ENCODE data around the gene MAPKAPK2. TPM values are rescaled to one million over a fixed set of nuclear protein-coding genes. Genes with fewer than 3 reads are reported as not detected.
A peak's percentile ranks its signal among the peaks of the same experiment; 100 is the strongest.
"Not testable (repeated sequence)": the region's sequence is repeated elsewhere in the genome, so short reads cannot be mapped to it uniquely, and the experiment has no call there.

Gene MAPKAPK2
- total RNA-seq, 2 donors from 2014 or later: 181 to 182 TPM

DNA sequence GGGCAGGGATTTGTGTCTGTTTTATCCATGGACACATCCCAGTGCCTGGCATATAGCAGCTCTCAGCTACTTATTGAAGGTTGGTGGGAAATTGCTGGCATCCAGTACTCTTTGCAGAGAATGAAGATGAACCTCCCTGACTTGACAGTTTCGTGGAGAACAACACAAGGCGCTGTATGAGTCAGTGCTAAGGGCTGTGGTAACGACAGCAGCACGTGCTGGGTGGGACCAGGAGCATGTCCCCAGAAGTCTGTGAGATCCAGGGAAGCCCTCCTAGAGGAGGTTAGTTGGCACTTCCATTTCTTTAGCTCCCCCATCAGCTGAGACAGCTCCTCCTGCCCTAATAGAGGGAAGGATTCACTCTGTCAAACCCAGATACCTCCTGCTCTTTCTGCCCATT is 60.0 kb downstream of the MAPKAPK2 start:
- Mint-ChIP-seq H3K36me3 (ENCODE audit: low read depth) (no peaks in the 10 kb centered on the region), H3K27ac (peak overlapping the region; percentile 78), H3K27me3 (no peaks in the 10 kb centered on the region), H3K4me1 (peaks cover 45% of the 10 kb centered on the region), H3K4me3 (peak overlapping the region; percentile 41)
- DNase-seq (no peak), ATAC-seq (peak; percentile 33)
- no peaks in the 10 kb centered on the region for H3K9me3 ChIP-seq (ENCODE audit: control insufficient read depth, low read length, poor library complexity, severe bottlenecking)

DNA sequence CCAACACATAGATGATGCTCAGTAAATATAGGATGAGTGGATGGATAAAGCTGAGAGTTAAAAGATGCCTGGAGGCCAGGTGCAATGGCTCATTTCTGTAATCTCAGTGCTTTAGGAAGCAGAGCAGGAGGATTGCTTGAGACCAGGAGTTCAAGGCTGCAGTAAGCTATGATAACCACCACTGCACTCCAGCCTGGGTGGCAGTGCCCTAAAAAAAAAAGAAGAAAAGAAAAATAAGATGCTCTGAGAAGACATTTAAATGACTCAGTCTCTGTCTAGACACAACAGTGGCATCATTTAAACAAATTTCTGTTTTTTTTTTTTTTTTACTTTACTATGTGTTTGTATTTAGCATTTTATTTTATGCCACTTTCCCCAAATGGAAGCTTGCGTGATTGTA is 60.6 kb downstream of the MAPKAPK2 start:
- Mint-ChIP-seq H3K36me3 (ENCODE audit: low read depth) (no peaks in the 10 kb centered on the region), H3K27ac (peak overlapping the region; percentile 78), H3K4me3 (no peak overlapping the region), H3K4me1 (peaks cover 42% of the 10 kb centered on the region), H3K27me3 (no peaks in the 10 kb centered on the region)
- ATAC-seq (peak; percentile 35), DNase-seq (no peak)
- H3K9me3 ChIP-seq (ENCODE audit: control insufficient read depth, low read length, poor library complexity, severe bottlenecking): no peaks in the 10 kb centered on the region

DNA sequence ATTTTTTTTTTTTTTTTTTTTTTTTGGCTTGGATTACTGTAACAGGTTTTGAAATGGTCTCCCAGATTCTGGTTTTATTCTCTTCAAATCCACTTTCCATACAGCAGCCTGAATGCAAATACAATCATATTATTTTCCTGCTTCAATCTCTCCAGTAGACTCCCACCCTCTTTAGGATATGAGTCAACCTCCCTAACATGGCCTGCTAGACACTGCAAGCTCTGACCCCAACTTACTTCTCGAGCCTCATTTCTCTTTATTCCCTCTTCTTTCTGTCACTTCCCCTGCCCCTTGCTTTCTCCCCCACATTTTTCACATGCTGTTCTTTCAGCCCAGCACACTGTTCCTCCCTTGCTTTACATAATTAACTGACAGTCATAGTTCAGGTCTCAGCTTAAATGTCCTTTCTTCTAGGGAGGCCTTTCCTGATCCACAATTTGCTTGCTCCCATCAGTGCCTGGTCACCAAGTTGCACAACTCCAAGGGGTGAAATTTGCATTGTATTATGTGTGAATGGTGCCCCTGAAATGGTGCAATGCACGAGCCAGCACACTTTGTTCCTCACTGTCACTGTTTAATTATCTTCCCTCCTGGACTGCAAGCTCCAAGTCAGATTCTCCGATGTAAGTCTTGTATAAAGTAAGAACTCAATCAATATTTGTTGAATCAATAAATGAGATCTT is 63.8 kb downstream of the MAPKAPK2 start:
- no peak for ATAC-seq

DNA sequence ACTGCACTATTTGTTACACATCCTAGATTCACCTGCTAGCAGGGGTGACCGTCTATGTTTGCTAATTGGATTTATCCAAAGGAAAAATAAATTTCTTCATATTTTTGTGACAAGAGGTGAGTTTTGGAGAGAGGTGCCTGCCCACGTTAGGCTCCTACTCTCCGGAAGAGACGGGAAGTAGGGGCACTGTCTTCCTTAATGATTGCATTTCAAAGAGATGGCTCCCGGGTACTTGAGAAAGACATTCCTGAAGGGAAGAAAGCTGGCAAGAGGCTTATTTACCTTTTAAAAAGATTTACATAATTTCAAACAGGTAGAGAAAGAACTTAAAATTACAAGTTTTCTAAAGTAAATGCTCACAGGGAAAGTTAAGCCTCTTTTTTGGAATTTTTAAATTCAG is 67.2 kb downstream of the MAPKAPK2 start:
- Mint-ChIP-seq H3K4me1 (peaks cover 27% of the 10 kb centered on the region), H3K4me3 (no peak overlapping the region), H3K27ac (no peak overlapping the region), H3K36me3 (ENCODE audit: low read depth) (peaks cover 5% of the 10 kb centered on the region), H3K27me3 (no peaks in the 10 kb centered on the region)
- ATAC-seq (no peak), DNase-seq (no peak)
- no peaks in the 10 kb centered on the region for H3K9me3 ChIP-seq (ENCODE audit: control insufficient read depth, low read length, poor library complexity, severe bottlenecking)

More for the DNA sequence above, 63.8 kb downstream of the MAPKAPK2 start:
- peak overlapping the region; percentile 67 for H3K27ac Mint-ChIP-seq
- H3K9me3 ChIP-seq (ENCODE audit: control insufficient read depth, low read length, poor library complexity, severe bottlenecking): no peaks in the 10 kb centered on the region
- no peak for DNase-seq
- H3K27me3 Mint-ChIP-seq: no peaks in the 10 kb centered on the region
- no peaks in the 10 kb centered on the region for H3K36me3 Mint-ChIP-seq (ENCODE audit: low read depth)
- H3K4me3 Mint-ChIP-seq: no peak overlapping the region
- peaks cover 25% of the 10 kb centered on the region for H3K4me1 Mint-ChIP-seq

DNA sequence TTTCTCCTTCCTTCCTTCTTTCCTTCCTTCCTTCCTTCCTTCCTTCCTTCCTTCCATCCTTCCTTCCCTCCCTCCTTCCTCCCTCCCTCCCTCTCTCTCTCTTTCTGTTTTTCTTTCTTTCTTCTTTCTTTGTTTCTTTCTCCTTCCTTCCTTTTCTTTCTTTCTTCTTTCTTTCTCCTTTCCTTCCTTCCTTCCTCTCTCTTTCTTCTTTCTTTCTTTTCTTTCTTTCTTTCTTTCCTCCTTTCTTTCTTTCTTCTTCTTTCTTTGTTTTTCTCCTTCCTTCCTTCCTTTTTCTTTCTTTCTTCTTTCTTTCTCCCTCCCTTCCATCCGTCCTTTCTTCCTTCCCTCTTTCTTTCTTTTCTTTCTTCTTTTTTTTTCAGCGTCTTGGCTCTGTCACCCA is 67.8 kb downstream of the MAPKAPK2 start:
- Mint-ChIP-seq H3K27ac (peak overlapping the region; percentile 57), H3K4me3 (peak overlapping the region; percentile 1), H3K4me1 (peaks cover 27% of the 10 kb centered on the region), H3K27me3 (no peaks in the 10 kb centered on the region), H3K36me3 (ENCODE audit: low read depth) (peaks cover 5% of the 10 kb centered on the region)
- no peaks in the 10 kb centered on the region for H3K9me3 ChIP-seq (ENCODE audit: control insufficient read depth, low read length, poor library complexity, severe bottlenecking)
- ATAC-seq (no peak), DNase-seq (no peak)

DNA sequence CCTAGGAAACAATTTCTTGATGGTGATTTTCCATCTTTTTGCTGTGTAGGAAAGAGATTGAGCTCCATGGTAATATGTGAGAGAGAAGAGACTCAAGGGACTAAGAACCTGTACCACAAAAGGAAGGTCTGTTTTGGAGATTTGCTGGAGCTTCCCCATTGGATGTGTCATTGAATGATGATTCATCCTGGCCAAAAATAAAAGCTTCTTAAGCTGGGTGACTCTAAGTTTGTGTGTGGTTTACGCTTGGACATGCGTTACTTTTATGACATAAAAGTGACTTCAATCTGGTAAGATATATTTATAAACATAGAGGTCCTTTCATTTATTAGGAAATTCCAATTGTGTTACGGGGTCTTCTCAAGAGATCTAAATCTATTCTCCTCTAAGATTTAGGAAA is 68.4 kb downstream of the MAPKAPK2 start:
- H3K4me3 Mint-ChIP-seq: peak overlapping the region; percentile 1
- no peaks in the 10 kb centered on the region for H3K9me3 ChIP-seq (ENCODE audit: control insufficient read depth, low read length, poor library complexity, severe bottlenecking)
- H3K4me1 Mint-ChIP-seq: peaks cover 25% of the 10 kb centered on the region
- DNase-seq (no peak), ATAC-seq (no peak)
- peaks cover 5% of the 10 kb centered on the region for H3K36me3 Mint-ChIP-seq (ENCODE audit: low read depth)
- H3K27ac Mint-ChIP-seq: peak overlapping the region; percentile 57
- H3K27me3 Mint-ChIP-seq: no peaks in the 10 kb centered on the region

DNA sequence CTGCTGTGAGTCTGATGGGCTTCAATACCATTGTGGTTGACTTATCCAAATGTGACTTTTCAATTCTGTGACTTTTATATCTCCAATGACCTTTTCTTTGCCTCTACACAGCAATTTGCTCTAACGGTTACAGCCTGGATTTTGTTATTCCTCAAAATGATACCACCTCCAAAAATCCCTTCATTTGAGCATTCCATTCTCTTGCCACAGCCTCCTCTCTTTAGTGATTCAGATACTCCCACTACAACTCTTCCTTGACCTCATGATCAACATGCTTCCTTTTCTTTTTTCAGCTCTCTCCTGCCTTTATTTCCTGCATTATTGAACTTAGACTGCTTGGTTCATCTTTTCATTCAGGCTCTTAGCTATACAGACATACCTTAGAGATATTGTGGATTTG is 69.3 kb downstream of the MAPKAPK2 start:
- DNase-seq (no peak), ATAC-seq (no peak)
- Mint-ChIP-seq H3K36me3 (ENCODE audit: low read depth) (peaks cover 5% of the 10 kb centered on the region), H3K27me3 (no peaks in the 10 kb centered on the region), H3K4me3 (no peak overlapping the region), H3K4me1 (peaks cover 20% of the 10 kb centered on the region), H3K27ac (peak overlapping the region; percentile 3)
- H3K9me3 ChIP-seq (ENCODE audit: control insufficient read depth, low read length, poor library complexity, severe bottlenecking): no peaks in the 10 kb centered on the region

DNA sequence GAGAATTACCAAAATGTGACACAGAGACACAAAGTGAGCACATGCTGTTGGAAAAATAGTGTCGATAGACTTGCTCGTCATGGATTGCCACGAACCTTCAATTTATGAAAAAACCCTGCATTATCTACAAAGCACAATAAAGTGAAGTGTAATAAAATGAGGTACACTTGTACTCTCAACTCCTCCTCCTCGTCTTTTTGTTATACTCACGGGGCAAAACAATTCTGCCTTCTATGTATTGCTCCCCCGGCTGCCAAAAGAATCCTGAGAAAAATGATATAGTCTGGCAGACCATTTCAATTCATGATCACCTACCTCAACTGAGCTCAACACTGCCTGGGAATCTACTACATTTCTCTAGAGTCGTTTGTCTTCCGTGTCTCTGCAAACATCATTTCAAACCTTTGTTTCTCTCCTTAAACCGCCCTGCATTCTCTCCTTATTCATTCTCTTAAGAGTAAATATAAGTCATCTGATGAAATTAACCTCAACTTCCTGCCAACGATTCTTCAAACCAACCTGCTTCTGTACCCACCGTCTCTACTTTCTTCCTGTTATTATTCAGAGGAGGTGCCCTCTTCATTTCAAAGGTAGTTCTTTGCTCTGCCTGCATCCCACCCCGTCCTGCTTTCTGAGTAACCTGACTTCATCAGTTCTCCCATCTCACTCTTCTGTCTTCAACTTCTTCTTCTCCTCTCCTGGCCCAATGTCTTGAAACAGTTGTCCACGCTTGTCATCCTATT is 73.0 kb downstream of the MAPKAPK2 start:
- H3K4me1 Mint-ChIP-seq: peaks cover 20% of the 10 kb centered on the region
- H3K4me3 Mint-ChIP-seq: no peak overlapping the region
- H3K36me3 Mint-ChIP-seq (ENCODE audit: low read depth): peaks cover 5% of the 10 kb centered on the region
- H3K27me3 Mint-ChIP-seq: no peaks in the 10 kb centered on the region
- no peaks in the 10 kb centered on the region for H3K9me3 ChIP-seq (ENCODE audit: control insufficient read depth, low read length, poor library complexity, severe bottlenecking)
- DNase-seq (no peak), ATAC-seq (peak; percentile 96)
- no peak overlapping the region for H3K27ac Mint-ChIP-seq

DNA sequence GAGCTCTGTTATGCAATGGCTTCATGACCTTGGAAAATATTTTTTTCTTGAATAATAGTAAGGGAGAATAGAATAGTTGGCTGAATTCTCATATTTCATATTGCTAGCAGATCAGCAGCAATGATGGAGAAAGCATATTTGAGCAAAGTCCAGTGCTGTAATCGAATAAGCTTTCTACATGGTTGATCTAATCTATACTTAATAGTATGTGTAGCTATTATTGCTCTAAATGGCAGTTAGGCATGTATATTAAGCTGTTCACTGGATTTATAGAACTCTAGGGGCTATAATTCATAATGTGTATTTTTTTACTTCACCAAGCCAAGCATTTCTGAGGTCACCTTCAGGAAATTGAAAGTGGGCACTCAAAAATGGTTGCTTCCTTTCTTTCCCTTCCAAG is 75.9 kb downstream of the MAPKAPK2 start:
- no peak overlapping the region for H3K27ac Mint-ChIP-seq
- ATAC-seq: no peak
- H3K27me3 Mint-ChIP-seq: no peaks in the 10 kb centered on the region
- no peak for DNase-seq
- peaks cover 2% of the 10 kb centered on the region for H3K36me3 Mint-ChIP-seq (ENCODE audit: low read depth)
- H3K4me1 Mint-ChIP-seq: peaks cover 21% of the 10 kb centered on the region
- H3K4me3 Mint-ChIP-seq: no peak overlapping the region
- no peaks in the 10 kb centered on the region for H3K9me3 ChIP-seq (ENCODE audit: control insufficient read depth, low read length, poor library complexity, severe bottlenecking)

DNA sequence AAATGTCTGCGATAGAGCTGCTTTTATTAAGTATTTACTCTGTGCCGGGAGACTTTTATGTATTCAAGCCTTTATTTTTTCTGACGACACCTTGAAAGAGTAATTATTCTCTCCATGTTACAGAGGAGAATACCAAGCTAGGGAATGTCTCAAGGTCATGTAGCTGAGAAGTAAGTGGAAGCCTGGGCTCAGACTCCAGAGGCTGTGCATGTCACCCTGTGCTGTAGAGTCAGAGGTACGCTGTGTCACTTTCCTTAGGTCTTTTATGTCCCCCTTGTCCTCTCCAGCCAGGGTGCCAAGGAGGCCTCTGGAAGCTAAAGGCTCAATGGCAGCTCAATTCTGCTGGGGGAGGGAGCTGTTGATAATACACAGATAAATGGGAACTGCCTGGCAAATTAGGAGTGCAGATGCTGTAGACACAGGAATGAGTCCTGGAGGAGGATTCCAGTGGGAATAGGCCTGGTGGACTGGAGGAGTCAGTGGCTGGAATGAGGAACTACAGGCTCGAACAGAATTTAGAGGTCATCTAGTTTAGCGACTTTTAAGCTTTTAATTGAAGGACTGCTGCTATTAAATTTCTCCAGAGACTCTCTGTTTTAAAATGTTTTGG is 76.6 kb downstream of the MAPKAPK2 start:
- Mint-ChIP-seq H3K27me3 (no peaks in the 10 kb centered on the region), H3K36me3 (ENCODE audit: low read depth) (peaks cover 2% of the 10 kb centered on the region), H3K4me1 (peaks cover 25% of the 10 kb centered on the region), H3K4me3 (no peak overlapping the region), H3K27ac (no peak overlapping the region)
- H3K9me3 ChIP-seq (ENCODE audit: control insufficient read depth, low read length, poor library complexity, severe bottlenecking): no peaks in the 10 kb centered on the region
- no peak for ATAC-seq
- DNase-seq: no peak

DNA sequence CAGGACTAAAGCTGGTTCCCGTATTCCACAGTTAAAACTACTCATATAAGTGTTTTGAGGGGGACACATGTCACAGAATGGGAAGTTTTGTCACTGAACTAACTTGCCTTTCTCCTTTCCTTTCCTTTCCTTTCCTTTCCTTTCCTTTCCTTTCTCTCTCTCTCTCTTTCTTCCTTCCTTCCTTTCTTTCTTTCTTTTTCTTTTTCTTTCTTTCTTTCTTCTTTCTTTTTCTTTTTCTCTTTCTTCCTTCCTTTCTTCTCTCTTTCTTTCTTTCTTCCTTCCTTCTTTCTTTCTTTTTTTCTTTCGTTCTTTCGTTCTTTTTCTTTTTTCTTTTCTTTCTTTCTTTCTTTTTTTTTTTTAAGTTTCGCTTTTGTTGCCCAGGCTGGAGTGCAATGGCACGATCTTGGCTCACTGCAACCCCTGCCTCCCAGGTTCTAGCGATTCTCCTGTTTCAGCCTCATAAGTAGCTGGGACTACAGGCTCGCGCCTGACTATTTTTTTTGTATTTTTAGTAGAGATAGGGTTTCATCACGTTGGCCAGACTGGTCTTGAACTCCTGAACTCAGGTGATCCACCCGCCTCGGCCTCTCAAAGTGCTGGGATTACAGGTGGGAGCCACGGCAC is 78.1 kb downstream of the MAPKAPK2 start:
- H3K9me3 ChIP-seq (ENCODE audit: control insufficient read depth, low read length, poor library complexity, severe bottlenecking); H3K27ac Mint-ChIP-seq; H3K36me3 Mint-ChIP-seq (ENCODE audit: low read depth); H3K27me3 Mint-ChIP-seq; H3K4me3 Mint-ChIP-seq; ATAC-seq; DNase-seq: not testable (repeated sequence)
- H3K4me1 Mint-ChIP-seq: peaks cover 32% of the 10 kb centered on the region

DNA sequence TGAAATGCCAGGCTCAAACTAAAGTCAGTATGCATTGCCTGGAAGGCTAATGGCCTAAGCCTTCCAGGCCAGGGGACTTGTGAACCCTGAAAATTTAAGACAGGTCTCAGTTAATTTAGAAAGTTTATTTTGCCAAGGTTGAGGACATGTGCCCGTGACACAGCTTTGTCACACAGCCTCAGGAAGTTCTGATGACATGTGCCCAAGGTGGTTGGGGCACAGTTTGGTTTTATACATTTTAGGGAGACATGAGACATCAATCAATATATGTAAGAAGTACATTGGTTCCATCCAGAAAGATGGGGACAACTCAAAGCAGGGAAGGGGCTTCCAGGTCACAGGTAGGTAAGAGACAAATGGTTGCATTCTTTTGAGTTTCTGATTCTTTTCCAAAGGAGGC is 81.1 kb downstream of the MAPKAPK2 start:
- H3K4me3 Mint-ChIP-seq: peak overlapping the region; percentile 87
- DNase-seq; H3K36me3 Mint-ChIP-seq (ENCODE audit: low read depth); H3K27me3 Mint-ChIP-seq; H3K9me3 ChIP-seq (ENCODE audit: control insufficient read depth, low read length, poor library complexity, severe bottlenecking): not testable (repeated sequence)
- H3K4me1 Mint-ChIP-seq: peaks cover 56% of the 10 kb centered on the region
- ATAC-seq: peak; percentile 16
- H3K27ac Mint-ChIP-seq: peak overlapping the region; percentile 87

DNA sequence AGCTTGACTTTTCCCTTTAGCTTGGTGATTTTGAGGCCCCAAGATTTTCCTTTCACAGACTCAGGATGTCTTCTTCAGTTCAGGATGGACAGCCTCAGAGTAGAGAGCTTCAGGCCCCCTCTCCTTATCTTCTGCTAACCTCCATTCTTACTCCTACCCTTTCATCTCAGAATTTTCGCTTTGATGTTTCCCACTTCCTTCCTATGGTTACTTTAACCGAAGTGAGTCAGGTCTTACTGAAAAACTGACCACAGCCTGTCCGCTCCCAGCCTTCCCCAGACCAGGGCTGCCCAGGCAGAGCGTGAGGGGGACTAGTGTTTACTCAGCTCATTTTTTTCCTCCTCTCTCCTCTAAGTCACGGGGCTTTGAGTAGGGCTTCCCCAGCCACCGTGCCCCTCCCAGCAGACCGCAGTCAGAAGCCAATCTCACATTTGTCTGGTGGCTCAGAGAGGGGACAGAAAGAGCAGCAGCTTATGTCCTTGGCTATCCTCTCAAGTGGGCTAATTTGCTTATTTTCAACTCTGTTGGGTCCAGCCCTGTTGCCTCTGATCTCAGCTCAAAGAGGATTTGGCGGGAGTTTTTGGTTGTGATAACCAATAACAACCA is 81.6 kb downstream of the MAPKAPK2 start:
- Mint-ChIP-seq H3K27ac (peak overlapping the region; percentile 87), H3K36me3 (ENCODE audit: low read depth) (peaks cover 2% of the 10 kb centered on the region), H3K4me3 (peak overlapping the region; percentile 87), H3K4me1 (peaks cover 57% of the 10 kb centered on the region), H3K27me3 (no peaks in the 10 kb centered on the region)
- peak; percentile 89 for ATAC-seq
- peak; percentile 38 to 57 (median 56) for DNase-seq
- no peaks in the 10 kb centered on the region for H3K9me3 ChIP-seq (ENCODE audit: control insufficient read depth, low read length, poor library complexity, severe bottlenecking)
